HepG2 (cell line): ENCODE measurements around the gene NDRG3. TPM values are rescaled to one million over a fixed set of nuclear protein-coding genes. Genes with fewer than 3 reads are reported as not detected.

Experiments
- ARNTL ChIP-seq: sonication (generic); formaldehyde crosslinking; IDR thresholded peaks from 2 replicates; pipeline ENCODE4 v1.4.0; 2020; ENCODE audit warnings: mild to moderate bottlenecking, missing genetic modification reagents
- EP300 ChIP-seq, 3 experiments: sonication (generic) in 1 of 3; formaldehyde crosslinking in 1 of 3; IDR thresholded peaks; 2 replicates each; pipeline versions ENCODE4 v1.5.1 to v1.6.1; 2011 to 2020; ENCODE audit warnings: low read depth in 2 of 3, low read length in 2 of 3, borderline replicate concordance in 1 of 3, improper control_type of control experiment in 1 of 3, mild to moderate bottlenecking in 1 of 3, missing genetic modification reagents in 1 of 3, moderate library complexity in 1 of 3
- GLI4 ChIP-seq: sonication (generic); formaldehyde crosslinking; IDR thresholded peaks from 2 replicates; pipeline ENCODE4 v1.5.1; 2020; ENCODE audit warnings: missing genetic modification reagents, mild to moderate bottlenecking, moderate library complexity, borderline replicate concordance
- GZF1 ChIP-seq: sonication (generic); formaldehyde crosslinking; IDR thresholded peaks from 2 replicates; pipeline ENCODE4 v1.5.1; 2020; ENCODE audit warnings: mild to moderate bottlenecking, missing genetic modification reagents
- KDM6A ChIP-seq: IDR thresholded peaks from 2 replicates; pipeline ENCODE4 v1.6.1; 2016; ENCODE audit warnings: low read depth
- KIAA2018 ChIP-seq: sonication (generic); formaldehyde crosslinking; IDR thresholded peaks from 2 replicates; pipeline ENCODE4 v1.5.0; 2020; ENCODE audit warnings: mild to moderate bottlenecking, missing genetic modification reagents, borderline replicate concordance
- NR2C2 ChIP-seq: sonication (generic); formaldehyde crosslinking; IDR thresholded peaks from 2 replicates; pipeline ENCODE4 v1.4.0; 2020; ENCODE audit warnings: missing genetic modification reagents, mild to moderate bottlenecking, moderate library complexity, borderline replicate concordance
- REST ChIP-seq, 2 experiments: IDR thresholded peaks; 2 replicates each; pipeline ENCODE4 v1.6.1; 2011 to 2012; ENCODE audit warnings: low read length in 2 of 2, borderline replicate concordance in 1 of 2, low read depth in 1 of 2, mild to moderate bottlenecking in 1 of 2, moderate library complexity in 1 of 2
- SNAPC5 ChIP-seq: sonication (generic); formaldehyde crosslinking; IDR thresholded peaks from 2 replicates; pipeline ENCODE4 v1.8.1; 2023; ENCODE audit warnings: mild to moderate bottlenecking, missing genetic modification reagents, borderline replicate concordance
- THRA ChIP-seq: sonication (generic); formaldehyde crosslinking; IDR thresholded peaks from 2 replicates; pipeline ENCODE4 v1.4.0; 2020; ENCODE audit warnings: missing genetic modification reagents, borderline replicate concordance
- ZNF121 ChIP-seq: sonication (generic); formaldehyde crosslinking; IDR thresholded peaks from 2 replicates; pipeline ENCODE4 v1.5.0; 2020; ENCODE audit warnings: mild to moderate bottlenecking, missing genetic modification reagents
- ZNF232 ChIP-seq: sonication (generic); formaldehyde crosslinking; IDR thresholded peaks from 2 replicates; pipeline ENCODE4 v1.4.0; 2020; ENCODE audit warnings: missing genetic modification reagents, borderline replicate concordance
- ZNF367 ChIP-seq: sonication (generic); formaldehyde crosslinking; IDR thresholded peaks from 2 replicates; pipeline ENCODE4 v1.4.0; 2020; ENCODE audit warnings: missing genetic modification reagents, borderline replicate concordance
- ZNF510 ChIP-seq: sonication (generic); formaldehyde crosslinking; IDR thresholded peaks from 2 replicates; pipeline ENCODE4 v1.4.0; 2020; ENCODE audit warnings: low read depth, mild to moderate bottlenecking, missing genetic modification reagents
- ZNF781 ChIP-seq: sonication (generic); formaldehyde crosslinking; IDR thresholded peaks from 2 replicates; pipeline ENCODE4 v1.5.1; 2020; ENCODE audit warnings: borderline replicate concordance, mild to moderate bottlenecking, missing genetic modification reagents; ENCODE audit errors: not compliant biosample characterization
- polyA plus RNA-seq, 8 experiments: library from polyadenylated mRNA; depleted of rRNA in 3 of 8; stranded (reverse) in 7 of 8; unstranded in 1 of 8; fragments of >200 nt; fragmentation: Illumina TruSeq in 4 of 8; extraction: Trizol in 4 of 8; gene quantifications; 2 replicates each; pipeline versions ENCODE4 v1.2.1 to v1.2.3, GENCODE V29; 2011 to 2016; ENCODE audit warnings: low read depth in 4 of 8, missing spikeins in 1 of 8, mixed read lengths in 1 of 8; ENCODE audit not compliant: insufficient read depth in 1 of 8
- total RNA-seq, 5 experiments: library from RNA; depleted of rRNA; stranded (reverse); fragments of >200 nt; fragmentation: Illumina TruSeq; extraction: Trizol; gene quantifications; 2 replicates each; pipeline ENCODE4 v1.2.3, GENCODE V29; 2016; ENCODE audit warnings: low read depth in 1 of 5

Gene NDRG3
- total and polyA plus RNA-seq, 2 of the 13 experiments (the other 11 are each of a cell fraction or from before 2014, with no cell fraction given), result 36.0 to 40.5 TPM

GRCh38 chr20:36754656-36755222 is 8.8 kb upstream of the NDRG3 start (continued):
- no peak for TF ChIP-seq KIAA2018
- no peak for TF ChIP-seq SNAPC5 (CRISPR knock-in tag)
- TF ChIP-seq GZF1 (CRISPR knock-in tag), result no peak
- TF ChIP-seq THRA (CRISPR knock-in tag), result peak; percentile 62
- 0 out of 2 replicates have a peak, but pooled peaks have one; percentile 76 for TF ChIP-seq ZNF510
- no peak for TF ChIP-seq ZNF367
- no peak for TF ChIP-seq ZNF781 (CRISPR knock-in tag)
- TF ChIP-seq ZNF121 (CRISPR knock-in tag), result no peak
- no peak for TF ChIP-seq REST (IDR thresholded peaks at IDR 0.05; ENCODE audit: borderline replicate concordance in 1 of 2, low read depth in 1 of 2, low read length in 2 of 2)
- no peak for TF ChIP-seq EP300 (IDR thresholded peaks at IDR 0.05; ENCODE audit: low read depth in 2 of 2, low read length in 2 of 2)
- no peak for TF ChIP-seq EP300 (CRISPR knock-in tag; IDR thresholded peaks at IDR 0.05; ENCODE audit: borderline replicate concordance)
- no peak for TF ChIP-seq ZNF232 (CRISPR knock-in tag)
- no peak for TF ChIP-seq ARNTL (CRISPR knock-in tag)
- no peak for TF ChIP-seq KDM6A (CRISPR knock-in tag)
- TF ChIP-seq NR2C2 (CRISPR knock-in tag), result 0 out of 2 replicates have a peak, but pooled peaks have one; percentile 32
- TF ChIP-seq GLI4 (CRISPR knock-in tag), result no peak
